Osteoblast (primary cell): Measurements from ENCODE around the gene HDAC4. TPM values are rescaled to one million over a fixed set of nuclear protein-coding genes. Genes with fewer than 3 reads are reported as not detected.

Experiments used
- DNase-seq: peaks from one replicate; pipeline ENCODE4 v3.0.0; 2011; ENCODE audit warnings: low spot score, mixed read lengths; ENCODE audit not compliant: insufficient read length; ENCODE audit errors: missing footprints
- H2AFZ ChIP-seq: 2 replicates; pipeline ENCODE4 v1.6.0; 2011; ENCODE audit warnings: mild to moderate bottlenecking, low read length
- H3K27ac ChIP-seq: 2 replicates; pipeline ENCODE4 v1.5.1; 2011; ENCODE audit warnings: mild to moderate bottlenecking, low read depth, low read length, moderate library complexity
- H3K27me3 ChIP-seq: 2 replicates; pipeline ENCODE4 v1.6.0; 2012; ENCODE audit warnings: mild to moderate bottlenecking, control low read depth, inconsistent platforms, low read length, moderate library complexity; ENCODE audit not compliant: insufficient read depth
- H3K36me3 ChIP-seq: 2 replicates; pipeline ENCODE4 v1.5.1; 2011; ENCODE audit warnings: mild to moderate bottlenecking, low read length, control low read depth, moderate library complexity; ENCODE audit not compliant: insufficient read depth
- H3K4me1 ChIP-seq: 2 replicates; pipeline ENCODE4 v1.5.1; 2011; ENCODE audit warnings: mild to moderate bottlenecking, low read length, control low read depth, moderate library complexity; ENCODE audit not compliant: insufficient read depth
- H3K4me2 ChIP-seq: 2 replicates; pipeline ENCODE4 v1.6.0; 2011; ENCODE audit warnings: mild to moderate bottlenecking, low read length; ENCODE audit not compliant: insufficient read depth
- H3K4me3 ChIP-seq: fragments of 200-600 bp; sonication (generic); 3 replicates; pipeline ENCODE4 v1.5.1; 2012; ENCODE audit warnings: mild to moderate bottlenecking, low read length, inconsistent platforms; ENCODE audit not compliant: insufficient read depth
- H3K79me2 ChIP-seq: 2 replicates; pipeline ENCODE4 v1.6.0; 2012; ENCODE audit warnings: mild to moderate bottlenecking, low read length, control low read depth, inconsistent platforms; ENCODE audit not compliant: insufficient read depth
- H3K9me3 ChIP-seq: 2 replicates; pipeline ENCODE4 v1.5.1; 2011; ENCODE audit warnings: low read depth, low read length, control low read depth
- H4K20me1 ChIP-seq: 2 replicates; pipeline ENCODE4 v1.6.0; 2012; ENCODE audit warnings: mild to moderate bottlenecking, low read length, control low read depth; ENCODE audit not compliant: insufficient read depth
- total RNA-seq: library from RNA; depleted of rRNA; stranded (reverse); fragments of >200 nt; gene quantifications from 2 replicates; pipeline ENCODE4 v1.2.3, GENCODE V29; 2012
- TF ChIP-seq, protein P1 (sequence below): IDR thresholded peaks from 2 replicates; pipeline ENCODE4 v1.5.1; 2011; ENCODE audit warnings: mild to moderate bottlenecking, low read depth, low read length, moderate library complexity; ENCODE audit errors: extremely low read depth

HDAC4 gene
- total RNA-seq, 1 donor: 30.8 TPM

DNA sequence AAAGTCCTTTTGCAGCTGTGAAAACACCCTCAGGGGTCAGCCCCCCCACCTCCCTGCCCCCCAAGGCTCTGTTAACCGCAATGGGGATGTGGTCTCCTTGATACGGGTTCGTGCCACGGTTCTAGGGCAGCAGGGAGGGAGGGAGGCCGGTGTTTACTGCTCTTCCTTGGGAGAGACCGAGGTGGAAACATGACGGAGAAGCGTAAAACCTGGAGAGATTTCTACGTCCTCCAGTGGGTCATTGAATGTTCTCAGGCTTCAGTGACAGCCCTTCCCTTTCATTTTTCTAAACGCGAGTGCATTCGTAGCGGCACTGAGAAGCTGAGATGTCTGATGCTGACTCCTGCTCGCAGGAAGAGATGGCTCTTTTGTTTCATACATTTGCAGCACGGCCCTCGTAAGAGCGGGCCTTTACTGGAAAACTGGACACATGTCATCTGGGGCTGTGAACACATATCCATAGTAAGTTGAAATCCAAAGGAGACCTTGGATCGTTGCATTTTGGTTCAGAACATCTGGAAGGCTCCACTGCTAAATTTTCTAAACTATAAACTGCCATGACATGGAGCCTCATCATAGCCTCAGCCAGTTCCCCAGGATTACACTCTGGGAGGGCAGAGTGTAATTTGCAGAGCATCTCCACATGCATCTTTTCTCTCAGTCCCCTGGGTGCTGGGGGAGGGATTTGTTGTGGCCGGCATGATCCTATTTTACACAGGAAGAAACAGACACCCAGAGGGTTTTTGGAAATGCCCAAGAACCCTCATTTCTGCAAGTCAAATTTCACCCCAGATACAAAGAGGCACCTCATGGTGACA, 40.6 kb upstream of the HDAC4 start:
- Histone ChIP-seq H3K4me1 (no peaks in the 10 kb centered on the region), H3K4me2 (peak overlapping the region; percentile 68), H3K27me3 (peaks cover 21% of the 10 kb centered on the region), H3K27ac (no peak overlapping the region), H3K79me2 (no peaks in the 10 kb centered on the region), H3K36me3 (no peaks in the 10 kb centered on the region), H2AFZ (peak overlapping the region; percentile 69), H3K4me3 (peak overlapping the region; percentile 37), H4K20me1 (no peaks in the 10 kb centered on the region), H3K9me3 (no peaks in the 10 kb centered on the region)
- no peak for DNase-seq
- TF ChIP-seq, protein P1, sequence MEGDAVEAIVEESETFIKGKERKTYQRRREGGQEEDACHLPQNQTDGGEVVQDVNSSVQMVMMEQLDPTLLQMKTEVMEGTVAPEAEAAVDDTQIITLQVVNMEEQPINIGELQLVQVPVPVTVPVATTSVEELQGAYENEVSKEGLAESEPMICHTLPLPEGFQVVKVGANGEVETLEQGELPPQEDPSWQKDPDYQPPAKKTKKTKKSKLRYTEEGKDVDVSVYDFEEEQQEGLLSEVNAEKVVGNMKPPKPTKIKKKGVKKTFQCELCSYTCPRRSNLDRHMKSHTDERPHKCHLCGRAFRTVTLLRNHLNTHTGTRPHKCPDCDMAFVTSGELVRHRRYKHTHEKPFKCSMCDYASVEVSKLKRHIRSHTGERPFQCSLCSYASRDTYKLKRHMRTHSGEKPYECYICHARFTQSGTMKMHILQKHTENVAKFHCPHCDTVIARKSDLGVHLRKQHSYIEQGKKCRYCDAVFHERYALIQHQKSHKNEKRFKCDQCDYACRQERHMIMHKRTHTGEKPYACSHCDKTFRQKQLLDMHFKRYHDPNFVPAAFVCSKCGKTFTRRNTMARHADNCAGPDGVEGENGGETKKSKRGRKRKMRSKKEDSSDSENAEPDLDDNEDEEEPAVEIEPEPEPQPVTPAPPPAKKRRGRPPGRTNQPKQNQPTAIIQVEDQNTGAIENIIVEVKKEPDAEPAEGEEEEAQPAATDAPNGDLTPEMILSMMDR: no peak

DNA sequence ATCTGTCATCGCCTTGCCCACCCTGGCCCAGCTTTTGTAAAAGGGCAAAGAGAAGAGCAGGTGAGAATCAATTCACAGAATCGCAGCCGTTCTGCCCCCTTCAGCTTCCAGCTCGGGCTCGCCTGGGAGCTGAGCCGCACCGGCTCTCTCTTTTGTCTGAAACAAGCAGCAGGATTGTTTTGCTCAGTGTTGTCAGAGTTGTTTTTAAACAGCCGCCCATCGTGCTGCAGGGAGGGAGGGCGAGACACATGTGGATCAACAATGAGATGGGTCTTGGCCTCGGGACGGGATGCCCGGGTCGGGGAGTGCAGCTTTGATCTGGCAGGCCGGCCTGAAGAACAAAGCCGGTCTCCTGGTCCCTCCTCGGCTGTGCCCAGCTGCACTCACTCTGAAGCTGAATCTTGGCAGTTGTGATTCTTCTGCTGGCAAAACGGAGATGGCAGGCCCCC, 39.7 kb upstream of the HDAC4 start:
- H3K27ac ChIP-seq: no peak overlapping the region
- peak overlapping the region; percentile 68 for H3K4me2 ChIP-seq
- H3K4me1 ChIP-seq: no peaks in the 10 kb centered on the region
- TF ChIP-seq, protein P1: no peak
- peak overlapping the region; percentile 72 for H2AFZ ChIP-seq
- peaks cover 21% of the 10 kb centered on the region for H3K27me3 ChIP-seq
- DNase-seq: no peak
- no peaks in the 10 kb centered on the region for H3K9me3 ChIP-seq
- H3K36me3 ChIP-seq: no peaks in the 10 kb centered on the region
- no peaks in the 10 kb centered on the region for H4K20me1 ChIP-seq
- peak overlapping the region; percentile 37 for H3K4me3 ChIP-seq
- no peaks in the 10 kb centered on the region for H3K79me2 ChIP-seq

DNA sequence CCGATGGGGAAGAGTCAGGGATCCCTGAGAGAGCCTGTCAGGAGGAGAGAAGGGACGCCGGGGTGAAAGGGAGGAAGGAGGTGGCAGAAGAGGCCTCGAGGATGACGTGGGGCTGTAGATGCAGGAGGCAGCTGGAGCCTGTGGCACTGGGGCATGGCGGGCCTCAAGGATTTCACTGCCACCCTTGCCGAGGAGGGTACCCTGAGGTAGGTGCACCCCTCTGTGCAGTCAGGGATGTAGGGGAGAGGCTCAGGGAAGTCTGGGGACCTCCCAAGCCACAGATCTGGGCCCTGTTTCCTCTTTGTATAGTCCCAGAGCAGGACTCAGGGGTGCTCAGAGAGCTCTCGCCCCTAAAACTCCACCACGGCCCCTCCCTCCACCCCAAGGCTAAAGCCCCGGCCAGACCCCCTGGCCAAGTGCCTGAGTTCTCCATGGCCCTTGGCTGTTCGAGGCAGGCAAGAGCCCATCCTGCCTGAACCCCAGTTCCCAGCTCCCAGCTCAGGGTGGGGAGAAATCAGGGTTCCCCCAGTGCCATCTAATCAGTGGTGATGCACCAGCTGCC, 39.0 kb upstream of the HDAC4 start:
- H2AFZ ChIP-seq: no peak overlapping the region
- H4K20me1 ChIP-seq: no peaks in the 10 kb centered on the region
- H3K79me2 ChIP-seq: no peaks in the 10 kb centered on the region
- no peaks in the 10 kb centered on the region for H3K36me3 ChIP-seq
- TF ChIP-seq, protein P1: no peak
- no peak for DNase-seq
- no peak overlapping the region for H3K27ac ChIP-seq
- H3K27me3 ChIP-seq: peaks cover 21% of the 10 kb centered on the region
- H3K4me2 ChIP-seq: no peak overlapping the region
- no peaks in the 10 kb centered on the region for H3K9me3 ChIP-seq
- no peak overlapping the region for H3K4me3 ChIP-seq
- H3K4me1 ChIP-seq: no peaks in the 10 kb centered on the region

DNA sequence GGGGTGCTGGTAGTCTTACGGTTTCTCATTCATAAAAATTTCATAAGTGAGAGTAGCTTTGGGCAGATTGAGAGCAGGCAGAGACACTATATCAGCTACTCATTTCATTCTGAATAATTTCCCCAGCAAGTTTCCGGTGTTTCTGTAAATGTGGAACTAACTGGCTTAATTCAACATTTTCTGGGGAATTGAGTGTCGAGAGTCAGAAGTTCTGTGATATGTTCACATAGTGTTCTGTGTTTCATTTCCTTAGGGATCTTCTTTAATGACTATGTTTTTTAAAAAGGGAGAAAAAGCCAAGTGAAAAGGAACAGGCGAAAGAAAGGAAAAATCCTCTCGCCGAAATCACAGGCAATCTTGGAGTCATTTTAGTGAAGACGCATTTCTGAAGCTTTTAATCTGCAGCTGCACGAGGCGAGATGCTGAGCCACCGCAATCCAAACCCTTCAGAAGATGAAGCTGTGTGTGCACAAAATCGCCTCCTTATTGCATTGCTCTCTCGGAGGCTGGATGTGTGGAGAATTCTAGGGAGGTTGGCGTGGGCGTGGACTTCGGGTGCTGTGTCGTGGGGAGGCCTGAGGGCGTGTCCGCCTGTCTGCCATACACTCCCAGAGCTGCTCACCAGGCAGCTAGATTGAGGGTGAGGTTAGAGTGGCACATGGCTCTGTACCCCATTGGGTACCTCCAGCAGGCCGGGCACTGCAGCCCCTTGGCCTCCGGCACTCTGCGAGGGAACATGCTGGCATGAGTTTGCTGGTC, 38.4 kb upstream of the HDAC4 start:
- H3K9me3 ChIP-seq: no peaks in the 10 kb centered on the region
- no peak for DNase-seq
- no peak overlapping the region for H3K27ac ChIP-seq
- TF ChIP-seq, protein P1: no peak
- peaks cover 21% of the 10 kb centered on the region for H3K27me3 ChIP-seq
- no peak overlapping the region for H3K4me3 ChIP-seq
- no peaks in the 10 kb centered on the region for H3K36me3 ChIP-seq
- H2AFZ ChIP-seq: no peak overlapping the region
- H3K4me1 ChIP-seq: no peaks in the 10 kb centered on the region
- H3K79me2 ChIP-seq: no peaks in the 10 kb centered on the region
- no peaks in the 10 kb centered on the region for H4K20me1 ChIP-seq
- no peak overlapping the region for H3K4me2 ChIP-seq
